Neural cell (in vitro differentiated cells): ENCODE measurements around the gene KCNA3. TPM values are rescaled to one million over a fixed set of nuclear protein-coding genes. Genes with fewer than 3 reads are reported as not detected.

Experiments
- H2AFZ ChIP-seq: fragments of 200-600, 300-800 bp; sonication (generic), shearing (Covaris generic); 2 replicates; pipeline ENCODE4 v1.6.0; 2014; ENCODE audit warnings: low read depth, mild to moderate bottlenecking, antibody characterized with exemption, low read length, moderate library complexity
- H3F3A ChIP-seq: fragments of 200-600 bp; shearing (Covaris generic); 2 replicates; pipeline ENCODE4 v1.6.1; 2016; ENCODE audit warnings: mild to moderate bottlenecking, moderate library complexity, mixed read lengths, antibody characterized with exemption, low read length; ENCODE audit not compliant: insufficient read depth, poor library complexity, severe bottlenecking
- H3K27ac ChIP-seq: fragments of 200-600, 300-800 bp; sonication (generic), shearing (Covaris generic); 2 replicates; pipeline ENCODE4 v1.5.1; 2014; ENCODE audit warnings: mild to moderate bottlenecking, low read length, moderate library complexity
- H3K27me3 ChIP-seq: fragments of 300-800, 200-600 bp; sonication (generic), shearing (Covaris generic); 2 replicates; pipeline ENCODE4 v1.6.0; 2014; ENCODE audit warnings: mild to moderate bottlenecking, low read depth, low read length, moderate library complexity; ENCODE audit not compliant: insufficient read depth
- H3K36me3 ChIP-seq: fragments of 300-800, 200-600 bp; sonication (generic), shearing (Covaris generic); 2 replicates; pipeline ENCODE4 v1.5.1; 2014; ENCODE audit warnings: mild to moderate bottlenecking, antibody characterized with exemption, low read length, moderate library complexity; ENCODE audit not compliant: insufficient read depth
- H3K4me2 ChIP-seq: fragments of 300-800, 200-600 bp; sonication (generic), shearing (Covaris generic); 2 replicates; pipeline ENCODE4 v1.6.0; 2014; ENCODE audit warnings: mild to moderate bottlenecking, low read length
- H3K4me3 ChIP-seq: fragments of 300-800, 200-600 bp; sonication (generic), shearing (Covaris generic); 2 replicates; pipeline ENCODE4 v1.5.1; 2014; ENCODE audit warnings: mild to moderate bottlenecking, low read length, moderate library complexity
- H3K79me2 ChIP-seq: fragments of 200-600 bp; shearing (Covaris generic); replicated peaks from 2 replicates; pipeline ENCODE4 v1.6.0; 2014; ENCODE audit warnings: mild to moderate bottlenecking, low read length, moderate library complexity; ENCODE audit not compliant: insufficient read depth
- H3K9ac ChIP-seq: fragments of 300-800, 200-600 bp; sonication (generic), shearing (Covaris generic); 2 replicates; pipeline ENCODE4 v1.6.1; 2016; ENCODE audit warnings: mild to moderate bottlenecking, low read length, mixed read lengths
- H3K9me2 ChIP-seq: fragments of 200-600 bp; shearing (Covaris generic); 2 replicates; pipeline ENCODE4 v1.6.1; 2016; ENCODE audit warnings: mild to moderate bottlenecking, low read length, mixed read lengths; ENCODE audit not compliant: insufficient read depth
- H3K9me3 ChIP-seq: fragments of 200-600, 300-800 bp; sonication (generic), shearing (Covaris generic); 2 replicates; pipeline ENCODE4 v1.6.1; 2016; ENCODE audit warnings: mild to moderate bottlenecking, mixed run types, low read length, moderate library complexity, mixed read lengths
- H4K20me1 ChIP-seq: fragments of 200-600 bp; shearing (Covaris generic); 2 replicates; pipeline ENCODE4 v1.6.1; 2016; ENCODE audit warnings: mild to moderate bottlenecking, mixed run types; ENCODE audit not compliant: insufficient read depth
- EP300 ChIP-seq: fragments of 450-650 bp; conservative IDR thresholded peaks from 2 replicates; pipeline ENCODE4 v1.6.1; 2014; ENCODE audit warnings: antibody characterized with exemption, mild to moderate bottlenecking, moderate library complexity; ENCODE audit not compliant: poor library complexity, severe bottlenecking
- MXI1 ChIP-seq: fragments of 450-650 bp; conservative IDR thresholded peaks from 2 replicates; pipeline ENCODE4 v1.6.1; 2014; ENCODE audit warnings: antibody characterized with exemption, mild to moderate bottlenecking; ENCODE audit not compliant: poor library complexity, severe bottlenecking
- POLR2AphosphoS5 ChIP-seq: IDR thresholded peaks from 2 replicates; pipeline ENCODE4 v1.6.1; 2012
- RAD21 ChIP-seq: fragments of 450-650 bp; conservative IDR thresholded peaks from 2 replicates; pipeline ENCODE4 v1.6.1; 2014; ENCODE audit warnings: antibody characterized with exemption, mild to moderate bottlenecking, moderate library complexity
- SMC3 ChIP-seq: fragments of 450-650 bp; conservative IDR thresholded peaks from 2 replicates; pipeline ENCODE4 v1.6.1; 2014; ENCODE audit warnings: antibody characterized with exemption, mild to moderate bottlenecking, moderate library complexity; ENCODE audit not compliant: poor library complexity
- TAF1 ChIP-seq: IDR thresholded peaks from 2 replicates; pipeline ENCODE4 v1.6.1; 2012; ENCODE audit warnings: low read depth
- polyA plus RNA-seq: library from polyadenylated mRNA; depleted of rRNA; stranded (reverse); fragments of >200 nt; gene quantifications from 2 replicates; pipeline ENCODE4 v1.2.3, GENCODE V29; 2014
- TF ChIP-seq, protein P1 (sequence below): fragments of 450-650 bp; IDR thresholded peaks from 2 replicates; pipeline ENCODE4 v1.5.1; 2014; ENCODE audit warnings: antibody characterized with exemption, mild to moderate bottlenecking, moderate library complexity; ENCODE audit not compliant: poor library complexity, severe bottlenecking
- TF ChIP-seq, protein P2 (sequence below): IDR thresholded peaks from 2 replicates; pipeline ENCODE4 v1.6.1; 2012; ENCODE audit warnings: borderline replicate concordance

Gene KCNA3
- polyA plus RNA-seq, 1 donor from 2014 or later: 5.6 TPM

DNA sequence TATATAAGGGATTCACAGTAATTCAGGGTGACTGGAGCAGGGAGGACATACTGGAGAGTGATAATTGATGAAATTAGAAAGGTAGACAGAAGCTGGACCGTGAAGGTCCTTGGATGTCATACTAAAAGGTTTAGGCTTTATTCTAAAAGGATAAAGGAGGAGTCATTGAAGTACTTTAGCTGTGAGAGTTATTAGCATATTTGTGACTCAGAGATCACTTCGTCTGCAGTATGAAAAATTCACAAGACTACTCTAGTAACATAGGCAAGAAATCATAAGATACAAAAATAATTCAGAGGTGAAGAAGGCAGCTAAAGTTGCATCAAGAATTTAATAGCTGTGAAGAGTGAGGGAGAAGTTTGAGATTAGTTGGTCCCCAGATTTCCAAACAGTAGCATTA, 26.3 kb downstream of the KCNA3 start:
- TF ChIP-seq TAF1 (no peak), EP300 (no peak), MXI1 (no peak), SMC3 (no peak), RAD21 (no peak)
- no peak overlapping the region for H3K4me2 ChIP-seq

DNA sequence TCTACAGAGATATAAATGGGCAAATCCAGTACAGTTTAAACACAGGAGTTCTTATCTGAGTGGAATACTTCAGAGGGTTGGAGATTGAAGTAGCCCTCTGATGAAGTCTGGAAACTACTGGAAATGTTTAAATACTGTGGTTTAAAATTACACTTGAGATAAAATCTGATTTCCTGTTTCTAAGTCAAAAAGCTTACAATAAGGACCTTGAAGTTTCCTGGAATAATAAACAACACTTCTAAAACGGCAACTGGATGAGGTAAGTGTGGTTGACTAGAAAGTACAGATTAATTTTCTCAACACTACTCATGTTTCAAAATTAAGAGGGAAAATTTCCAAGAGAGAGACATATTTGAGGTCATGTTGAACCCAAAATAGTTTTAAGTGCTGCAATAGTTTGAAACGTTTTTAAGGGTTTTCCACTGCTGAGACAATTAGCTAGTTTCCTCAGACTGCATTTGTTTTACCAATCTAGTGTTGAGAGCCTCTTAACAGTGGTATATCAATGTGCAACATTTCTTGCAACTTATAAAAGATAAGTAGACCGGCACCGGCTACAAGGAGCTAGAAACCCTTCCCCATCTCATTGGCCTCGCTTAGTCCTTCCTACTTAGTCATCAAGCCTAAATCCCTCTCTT, 27.4 kb downstream of the KCNA3 start:
- no peaks in the 10 kb centered on the region for H3K9me2 ChIP-seq
- H3K36me3 ChIP-seq: no peaks in the 10 kb centered on the region
- no peak overlapping the region for H3K9ac ChIP-seq
- no peaks in the 10 kb centered on the region for H3K27me3 ChIP-seq
- TF ChIP-seq, protein P1, sequence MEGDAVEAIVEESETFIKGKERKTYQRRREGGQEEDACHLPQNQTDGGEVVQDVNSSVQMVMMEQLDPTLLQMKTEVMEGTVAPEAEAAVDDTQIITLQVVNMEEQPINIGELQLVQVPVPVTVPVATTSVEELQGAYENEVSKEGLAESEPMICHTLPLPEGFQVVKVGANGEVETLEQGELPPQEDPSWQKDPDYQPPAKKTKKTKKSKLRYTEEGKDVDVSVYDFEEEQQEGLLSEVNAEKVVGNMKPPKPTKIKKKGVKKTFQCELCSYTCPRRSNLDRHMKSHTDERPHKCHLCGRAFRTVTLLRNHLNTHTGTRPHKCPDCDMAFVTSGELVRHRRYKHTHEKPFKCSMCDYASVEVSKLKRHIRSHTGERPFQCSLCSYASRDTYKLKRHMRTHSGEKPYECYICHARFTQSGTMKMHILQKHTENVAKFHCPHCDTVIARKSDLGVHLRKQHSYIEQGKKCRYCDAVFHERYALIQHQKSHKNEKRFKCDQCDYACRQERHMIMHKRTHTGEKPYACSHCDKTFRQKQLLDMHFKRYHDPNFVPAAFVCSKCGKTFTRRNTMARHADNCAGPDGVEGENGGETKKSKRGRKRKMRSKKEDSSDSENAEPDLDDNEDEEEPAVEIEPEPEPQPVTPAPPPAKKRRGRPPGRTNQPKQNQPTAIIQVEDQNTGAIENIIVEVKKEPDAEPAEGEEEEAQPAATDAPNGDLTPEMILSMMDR: no peak
- TF ChIP-seq RAD21 (no peak), EP300 (no peak), POLR2AphosphoS5 (no peak), MXI1 (no peak)
- TF ChIP-seq, protein P2, sequence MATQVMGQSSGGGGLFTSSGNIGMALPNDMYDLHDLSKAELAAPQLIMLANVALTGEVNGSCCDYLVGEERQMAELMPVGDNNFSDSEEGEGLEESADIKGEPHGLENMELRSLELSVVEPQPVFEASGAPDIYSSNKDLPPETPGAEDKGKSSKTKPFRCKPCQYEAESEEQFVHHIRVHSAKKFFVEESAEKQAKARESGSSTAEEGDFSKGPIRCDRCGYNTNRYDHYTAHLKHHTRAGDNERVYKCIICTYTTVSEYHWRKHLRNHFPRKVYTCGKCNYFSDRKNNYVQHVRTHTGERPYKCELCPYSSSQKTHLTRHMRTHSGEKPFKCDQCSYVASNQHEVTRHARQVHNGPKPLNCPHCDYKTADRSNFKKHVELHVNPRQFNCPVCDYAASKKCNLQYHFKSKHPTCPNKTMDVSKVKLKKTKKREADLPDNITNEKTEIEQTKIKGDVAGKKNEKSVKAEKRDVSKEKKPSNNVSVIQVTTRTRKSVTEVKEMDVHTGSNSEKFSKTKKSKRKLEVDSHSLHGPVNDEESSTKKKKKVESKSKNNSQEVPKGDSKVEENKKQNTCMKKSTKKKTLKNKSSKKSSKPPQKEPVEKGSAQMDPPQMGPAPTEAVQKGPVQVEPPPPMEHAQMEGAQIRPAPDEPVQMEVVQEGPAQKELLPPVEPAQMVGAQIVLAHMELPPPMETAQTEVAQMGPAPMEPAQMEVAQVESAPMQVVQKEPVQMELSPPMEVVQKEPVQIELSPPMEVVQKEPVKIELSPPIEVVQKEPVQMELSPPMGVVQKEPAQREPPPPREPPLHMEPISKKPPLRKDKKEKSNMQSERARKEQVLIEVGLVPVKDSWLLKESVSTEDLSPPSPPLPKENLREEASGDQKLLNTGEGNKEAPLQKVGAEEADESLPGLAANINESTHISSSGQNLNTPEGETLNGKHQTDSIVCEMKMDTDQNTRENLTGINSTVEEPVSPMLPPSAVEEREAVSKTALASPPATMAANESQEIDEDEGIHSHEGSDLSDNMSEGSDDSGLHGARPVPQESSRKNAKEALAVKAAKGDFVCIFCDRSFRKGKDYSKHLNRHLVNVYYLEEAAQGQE: no peak
- H3K27ac ChIP-seq: no peak overlapping the region
- no peaks in the 10 kb centered on the region for H4K20me1 ChIP-seq
- H3K4me2 ChIP-seq: no peak overlapping the region
- no peak overlapping the region for H3K4me3 ChIP-seq
- no peaks in the 10 kb centered on the region for H3K9me3 ChIP-seq
- H3F3A ChIP-seq: no peaks in the 10 kb centered on the region
- H3K79me2 ChIP-seq: no peaks in the 10 kb centered on the region
- no peak overlapping the region for H2AFZ ChIP-seq

More for the DNA sequence above, 26.3 kb downstream of the KCNA3 start:
- H3K9me2 ChIP-seq: no peaks in the 10 kb centered on the region
- no peaks in the 10 kb centered on the region for H3K79me2 ChIP-seq
- H3K9me3 ChIP-seq: no peaks in the 10 kb centered on the region
- no peak overlapping the region for H2AFZ ChIP-seq
- no peak overlapping the region for H3K9ac ChIP-seq
- H3K27ac ChIP-seq: no peak overlapping the region
- H4K20me1 ChIP-seq: no peaks in the 10 kb centered on the region
- H3F3A ChIP-seq: no peaks in the 10 kb centered on the region
- no peak overlapping the region for H3K4me3 ChIP-seq
- H3K36me3 ChIP-seq: no peaks in the 10 kb centered on the region
- no peaks in the 10 kb centered on the region for H3K27me3 ChIP-seq
